Sciatic nerve (tissue), 2 donors: ENCODE results near the gene TNXB. TPM values are rescaled to one million over a fixed set of nuclear protein-coding genes. Genes with fewer than 3 reads are reported as not detected.
"Not testable (repeated sequence)": the region's sequence is repeated elsewhere in the genome, so short reads cannot be mapped to it uniquely, and the experiment has no call there.

Experiments
- ATAC-seq: fragments of 200-7000 bp; cut with Tn5 transposase; one replicate; pipeline ENCODE4 v1.9.1; 2020; ENCODE audit warnings: mild to moderate bottlenecking, moderate library complexity
- DNase-seq: peaks from one replicate; pipeline ENCODE4 v3.0.0-alpha.2; 2020; ENCODE audit warnings: low spot score
- intact Hi-C: fragments of 100-400 bp; cut with DNase I; formaldehyde crosslinking; loops from one replicate; pipeline ENCODE4 v1.14.2; 2022
- total RNA-seq: library from RNA; stranded (reverse); fragmentation: NEBNext Ultra II Directional; extraction: Animal tissue kit (Norgen Biotek cat#: 25700); gene quantifications from one replicate; pipeline ENCODE4 v1.2.1, GENCODE V29; 2021
- donor health status: DM: no; HTN: no; CAD: no.
- donor health status: DM: no; HTN: no; CAD: no.

Gene TNXB
- total RNA-seq, 1 donor from 2014 or later: 423 TPM

DNA sequence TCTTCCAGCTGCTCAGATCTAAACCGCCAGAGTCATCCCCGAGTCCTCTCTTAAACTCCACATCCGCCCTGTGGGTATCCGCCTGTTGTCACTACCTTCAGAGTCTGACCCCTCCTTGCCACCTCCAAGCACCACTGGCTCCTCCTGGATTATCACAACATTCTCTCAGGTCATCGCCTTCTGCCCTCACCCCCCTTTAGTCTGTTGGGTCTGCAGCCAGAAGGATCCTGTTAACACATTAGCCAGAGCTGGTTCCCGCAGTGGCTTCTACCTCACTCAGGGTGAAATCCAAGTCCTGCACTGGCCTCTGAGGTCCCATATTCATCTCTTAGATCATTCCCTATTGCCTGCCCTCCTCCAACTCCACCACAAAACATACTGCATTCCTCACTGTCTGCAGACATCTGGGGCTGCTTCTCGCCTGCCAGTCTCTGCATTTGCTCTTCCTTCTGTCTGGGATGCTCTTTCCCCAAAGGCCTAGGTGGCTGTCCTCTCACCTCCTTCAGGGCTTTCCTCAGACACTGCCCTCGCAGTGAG is 34.1 kb downstream of the TNXB start:
- ATAC-seq: no peak
- intact Hi-C loops: no loop called here

GRCh38 chr6:32073613-32074012 is 35.5 kb downstream of the TNXB start:
- intact Hi-C loops: no loop called here
- DNase-seq (peak; percentile 59), ATAC-seq (no peak)

More for the DNA sequence above, 34.1 kb downstream of the TNXB start:
- no peak for DNase-seq

DNA sequence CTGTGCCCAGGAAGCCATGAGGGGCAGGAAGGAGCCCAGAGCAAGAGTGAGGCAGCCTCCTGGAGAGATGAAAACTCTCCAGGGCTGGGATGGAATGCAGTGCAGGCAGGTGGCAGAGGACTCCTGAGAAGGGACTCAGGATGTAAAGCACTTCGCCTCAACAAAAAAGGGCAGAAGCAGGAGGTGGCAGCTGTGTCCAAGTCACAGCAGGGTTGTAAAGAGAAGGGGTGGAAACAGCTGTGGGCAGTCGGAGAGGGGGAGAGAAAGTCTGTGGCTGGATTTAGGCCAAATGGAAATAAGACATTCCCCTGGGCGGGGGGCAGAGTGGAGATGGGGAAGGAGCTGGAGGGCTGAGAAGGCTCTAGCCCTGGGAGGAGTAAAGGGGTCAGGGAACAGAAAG is 36.0 kb downstream of the TNXB start:
- ATAC-seq: no peak
- no peak for DNase-seq
- intact Hi-C loops: no loop called here

GRCh38 chr6:32070814-32071543 is 38.2 kb downstream of the TNXB start:
- ATAC-seq: peak; percentile 88
- peak; percentile 84 for DNase-seq
- intact Hi-C loops: no loop called here

DNA sequence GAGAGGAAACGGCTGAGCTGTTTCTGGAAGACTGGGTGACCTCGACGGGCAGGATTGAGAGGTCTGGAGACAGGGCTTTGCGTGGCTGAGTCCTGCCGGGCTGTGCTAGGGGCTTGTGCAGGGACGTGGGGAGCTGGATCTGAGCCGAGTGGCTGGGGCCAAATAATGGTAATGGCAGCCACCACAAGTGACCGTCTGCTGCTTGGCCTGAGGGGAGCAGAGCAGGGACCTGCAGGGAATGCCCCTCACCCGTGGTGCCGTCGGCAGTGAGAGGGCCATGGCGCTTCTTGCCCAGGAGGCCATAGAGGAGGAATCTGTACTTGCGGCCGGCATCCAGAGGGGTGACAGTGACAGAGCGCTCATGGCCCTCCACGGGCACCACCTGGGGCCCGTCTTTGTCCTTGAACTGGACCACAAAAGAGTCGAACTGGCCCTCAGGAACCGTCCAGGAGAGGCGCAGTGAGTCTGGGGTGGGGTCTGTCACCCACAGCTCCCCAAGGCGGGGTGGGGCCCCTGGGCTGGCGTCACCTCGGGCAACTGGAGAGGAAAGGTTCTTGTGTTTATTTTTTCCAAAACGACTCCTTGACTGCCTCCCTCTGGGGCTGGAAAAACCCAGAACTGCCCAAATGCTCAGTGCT is 39.1 kb downstream of the TNXB start:
- intact Hi-C loops: no loop called here
- ATAC-seq: peak; percentile 3
- DNase-seq: no peak

GRCh38 chr6:32069460-32069859 is 39.7 kb downstream of the TNXB start:
- DNase-seq: peak; percentile 62
- ATAC-seq: no peak
- intact Hi-C loops: no loop called here

- intact Hi-C loops: no loop called here
- no peak for ATAC-seq
Measured at GRCh38 chr6:32068867-32069266, 40.3 kb downstream of the TNXB start.

GRCh38 chr6:32068315-32068714 is 40.8 kb downstream of the TNXB start:
- intact Hi-C loops, ATAC-seq: not testable (repeated sequence)
- peak; percentile 61 for DNase-seq

More at GRCh38 chr6:32068867-32069266, 40.3 kb downstream of the TNXB start:
- peak; percentile 58 for DNase-seq

DNA sequence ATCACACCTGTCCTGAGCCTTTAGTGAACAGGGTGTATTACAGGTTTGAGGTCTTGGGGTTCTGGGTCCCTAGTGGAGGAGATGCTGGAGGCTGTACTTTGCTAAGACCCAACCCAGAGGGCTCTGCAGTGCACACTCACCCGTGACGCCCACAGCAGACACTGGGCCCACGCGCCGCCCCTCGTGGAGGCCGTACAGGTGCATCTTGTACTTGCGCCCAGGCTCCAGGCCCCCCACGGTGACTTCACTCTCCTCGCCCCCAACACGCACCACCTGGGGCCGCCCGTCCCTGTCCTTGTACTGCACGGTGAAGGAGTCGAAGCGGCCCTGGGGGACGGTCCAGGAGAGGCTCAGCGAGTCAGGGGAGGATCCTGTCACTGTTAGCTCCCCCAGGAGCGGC is 41.6 kb downstream of the TNXB start:
- ATAC-seq, intact Hi-C loops: not testable (repeated sequence)

GRCh38 chr6:32064706-32065105 is 44.4 kb downstream of the TNXB start:
- DNase-seq: no peak
- ATAC-seq: no peak
- intact Hi-C loops: no loop called here

More for the DNA sequence above, 41.6 kb downstream of the TNXB start:
- not testable (repeated sequence) for DNase-seq

DNA sequence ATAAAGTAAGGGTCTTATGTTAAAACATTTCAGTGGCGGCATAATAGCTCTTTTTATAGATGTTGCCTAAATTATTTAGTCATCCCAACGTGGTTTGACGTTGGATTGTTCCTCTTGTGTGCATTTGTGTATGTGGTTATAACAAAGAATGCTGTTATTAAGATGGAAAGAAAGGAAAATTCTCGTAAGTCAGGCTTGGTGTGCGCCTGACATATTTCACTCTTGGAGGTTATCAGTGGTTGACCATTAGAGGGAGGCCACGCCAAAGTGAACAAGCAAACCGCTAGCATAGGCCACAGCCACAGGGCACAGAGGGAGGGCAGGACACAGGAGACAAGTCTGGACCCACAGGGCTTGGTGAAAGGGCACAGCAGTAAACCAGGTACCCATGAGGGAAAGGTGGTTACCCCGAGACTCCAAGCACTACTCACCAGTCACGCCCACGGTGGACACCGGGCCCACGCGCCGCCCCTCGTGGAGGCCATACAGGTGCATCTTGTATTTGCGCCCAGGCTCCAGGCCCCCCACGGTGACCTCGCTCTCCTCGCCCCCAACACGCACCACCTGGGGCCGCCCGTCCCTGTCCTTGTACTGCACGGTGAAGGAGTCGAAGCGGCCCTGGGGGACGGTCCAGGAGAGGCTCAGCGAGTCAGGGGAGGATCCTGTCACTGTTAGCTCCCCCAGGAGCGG is 48.0 kb downstream of the TNXB start:
- DNase-seq: no peak
- no peak for ATAC-seq
- intact Hi-C loops: no loop called here

GRCh38 chr6:32058511-32058963 is 50.6 kb downstream of the TNXB start:
- ATAC-seq: peak; percentile 77
- no peak for DNase-seq
- intact Hi-C loops: no loop called here

DNA sequence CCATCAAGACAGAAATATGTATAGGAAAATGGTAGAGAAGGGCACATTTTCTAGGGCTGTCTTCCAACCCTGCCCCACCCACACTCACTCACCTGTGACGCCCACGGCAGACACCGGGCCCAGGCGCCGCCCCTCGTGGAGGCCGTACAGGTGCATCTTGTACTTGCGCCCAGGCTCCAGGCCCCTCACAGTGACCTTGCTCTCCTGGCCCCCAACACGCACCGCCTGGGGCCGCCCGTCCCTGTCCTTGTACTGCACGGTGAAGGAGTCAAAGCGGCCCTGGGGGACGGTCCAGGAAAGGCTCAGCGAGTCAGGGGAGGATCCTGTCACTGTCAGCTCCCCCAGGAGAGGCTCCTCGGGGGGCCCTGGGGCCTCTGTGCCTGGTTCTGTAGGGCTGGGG is 51.2 kb downstream of the TNXB start:
- DNase-seq (no peak), ATAC-seq (no peak)
- intact Hi-C loops: no loop called here

DNA sequence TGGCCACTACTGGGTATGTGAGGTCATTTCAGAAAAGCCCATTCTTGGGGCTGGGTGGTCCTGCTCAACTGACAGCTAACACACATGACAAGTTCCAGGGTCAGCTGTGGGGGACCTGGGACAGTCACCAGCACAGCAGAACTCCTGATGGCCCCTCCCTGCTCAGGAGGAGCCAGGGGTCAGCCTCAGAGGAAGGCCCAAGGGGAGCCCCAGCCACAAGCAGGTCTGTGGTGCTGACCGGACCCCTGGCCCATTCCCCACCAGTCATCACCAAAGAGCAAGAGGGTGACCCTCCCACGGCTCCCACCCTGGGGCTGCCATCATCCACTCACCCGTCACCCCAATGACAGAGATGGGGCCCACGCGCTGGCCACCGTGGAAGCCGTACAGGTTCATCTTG is 52.9 kb downstream of the TNXB start:
- ATAC-seq (no peak), DNase-seq (no peak)
- intact Hi-C loops: no loop called here

DNA sequence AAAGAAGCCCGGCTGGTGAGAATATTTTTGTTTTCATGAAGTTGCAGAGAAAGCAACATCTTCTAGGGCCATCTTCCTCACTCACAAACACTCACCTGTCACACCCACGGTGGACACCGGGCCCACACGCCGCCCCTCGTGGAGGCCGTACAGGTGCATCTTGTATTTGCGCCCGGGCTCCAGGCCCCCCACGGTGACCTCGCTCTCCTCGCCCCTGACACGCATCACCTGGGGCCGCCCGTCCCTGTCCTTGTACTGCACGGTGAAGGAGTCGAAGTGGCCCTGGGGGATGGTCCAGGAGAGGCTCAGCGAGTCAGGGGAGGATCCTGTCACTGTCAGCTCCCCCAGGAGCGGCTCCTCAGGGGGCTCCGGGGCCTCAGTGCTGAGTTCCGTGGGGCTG is 53.4 kb downstream of the TNXB start:
- ATAC-seq, DNase-seq, intact Hi-C loops: not testable (repeated sequence)

DNA sequence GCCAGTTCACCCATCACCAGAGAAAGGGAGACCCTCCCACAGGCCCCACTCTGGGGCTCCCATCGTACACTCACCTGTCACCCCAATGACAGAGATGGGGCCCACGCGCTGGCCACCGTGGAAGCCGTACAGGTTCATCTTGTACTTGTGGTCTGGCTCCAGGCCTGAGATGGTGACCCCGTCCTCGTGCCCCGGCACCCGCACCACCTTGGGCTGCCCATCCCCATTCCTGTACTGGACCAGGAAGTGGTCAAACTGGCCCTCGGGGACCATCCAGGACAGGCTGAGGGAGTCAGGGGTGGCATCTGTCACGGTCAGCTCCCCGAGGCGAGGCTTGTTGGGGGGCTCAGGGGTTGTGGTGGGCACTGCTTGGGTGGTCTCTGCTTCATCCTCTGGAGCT is 55.8 kb downstream of the TNXB start:
- DNase-seq, intact Hi-C loops, ATAC-seq: not testable (repeated sequence)

DNA sequence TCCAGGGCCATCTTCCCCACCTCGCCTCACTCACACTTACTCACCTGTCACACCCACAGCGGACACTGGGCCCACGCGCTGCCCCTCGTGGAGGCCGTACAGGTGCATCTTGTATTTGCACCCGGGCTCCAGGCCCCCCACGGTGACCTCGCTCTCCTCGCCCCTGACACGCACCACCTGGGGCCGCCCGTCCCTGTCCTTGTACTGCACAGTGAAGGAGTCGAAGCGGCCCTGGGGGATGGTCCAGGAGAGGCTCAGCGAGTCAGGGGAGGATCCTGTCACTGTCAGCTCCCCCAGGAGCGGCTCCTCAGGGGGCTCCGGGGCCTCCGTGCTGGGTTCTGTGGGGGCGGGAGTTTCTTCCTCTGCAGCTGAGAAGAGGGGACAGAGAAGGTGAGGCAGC is 56.5 kb downstream of the TNXB start:
- intact Hi-C loops, ATAC-seq, DNase-seq: not testable (repeated sequence)

GRCh38 chr6:32050562-32050961 is 58.6 kb downstream of the TNXB start:
- intact Hi-C loops: no loop called here
- ATAC-seq (no peak), DNase-seq (no peak)

- not testable (repeated sequence) for ATAC-seq
Measured at GRCh38 chr6:32049736-32050135, 59.4 kb downstream of the TNXB start.

More at GRCh38 chr6:32049736-32050135, 59.4 kb downstream of the TNXB start:
- intact Hi-C loops, DNase-seq: not testable (repeated sequence)
